ENCODE measurements around the gene CKMT1B. TPM values are rescaled to one million over a fixed set of nuclear protein-coding genes. Genes with fewer than 3 reads are reported as not detected.
A peak's percentile ranks its signal among the peaks of the same experiment; 100 is the strongest.
"Not testable (repeated sequence)": the region's sequence is repeated elsewhere in the genome, so short reads cannot be mapped to it uniquely, and the experiment has no call there.

The CKMT1B gene
- total RNA-seq = 100 to 1,000 TPM; 105 to 242 (median 213) TPM
- long read RNA-seq, donor 1, transcript CKMT1B-207 (9 exons, 1,747 nt) = minor isoform, 16 of 102 reads
- long read RNA-seq, donor 1, transcript CKMT1B-201 (10 exons, 1,779 nt) = major isoform, 50 of 102 reads
- long read RNA-seq, donor 1, partial matches to known transcripts = 20 of 102 reads
- long read RNA-seq, donor 1, other reads (novel, unspliced or antisense) = 15 of 102 reads
- long read RNA-seq, donor 2, transcript CKMT1B-201 (10 exons, 1,779 nt) = major isoform, 201 of 268 reads
- long read RNA-seq, donor 2, transcript CKMT1B-207 (9 exons, 1,747 nt) = minor isoform, 21 of 268 reads
- long read RNA-seq, donor 2, partial matches to known transcripts = 6 of 268 reads
- long read RNA-seq, donor 2, other reads (novel, unspliced or antisense) = 40 of 268 reads

DNA sequence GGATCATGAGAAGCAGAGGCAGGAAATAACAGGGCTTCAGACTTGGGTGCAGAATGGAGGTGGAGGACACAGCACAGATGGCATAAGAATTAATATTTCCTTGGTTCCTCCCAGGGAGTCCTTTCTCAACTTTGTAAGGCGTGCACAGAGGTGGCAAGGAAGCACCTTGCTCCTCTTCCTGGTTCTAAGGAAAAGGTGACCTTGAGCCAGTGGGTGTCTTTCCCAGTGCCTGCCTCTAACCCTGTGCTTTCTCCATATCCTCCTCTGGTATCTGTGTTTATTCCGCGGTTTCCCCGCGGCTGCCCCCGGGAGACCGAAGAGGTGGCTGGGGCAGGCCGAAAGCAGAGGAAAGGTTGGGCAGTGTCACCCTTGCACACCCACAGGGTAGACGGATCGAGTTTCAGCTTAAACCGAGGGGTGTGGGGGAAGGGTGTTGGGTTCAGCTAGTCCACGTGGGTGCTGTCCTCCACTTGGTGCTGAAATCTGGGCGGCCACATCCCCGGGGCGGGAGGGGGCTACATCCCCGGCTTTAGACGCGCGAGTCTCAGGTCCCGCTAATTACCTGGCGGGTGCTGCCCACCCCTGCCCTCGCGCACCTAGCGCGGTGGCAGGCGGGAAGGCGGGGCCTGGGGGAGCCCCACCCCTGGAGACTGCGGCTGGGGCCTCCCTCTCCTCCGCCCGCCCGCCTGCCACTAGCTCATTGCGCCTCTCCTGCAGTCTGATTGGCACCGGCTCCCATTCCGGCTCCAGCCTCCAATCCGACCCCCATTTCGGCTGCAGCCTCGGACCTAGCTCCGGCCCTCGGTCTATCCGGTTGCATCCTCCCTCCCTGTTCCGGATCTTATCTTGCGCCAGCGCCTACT is at the start of gene CKMT1B:
Gene CKMT1B, plus strand, starts transcription at position 700 of the 863 bp plus-strand sequence. CDS start 192 bp downstream, outside the sequence.
- intact Hi-C loops (cut with DNase I, micrococcal nuclease); H3K36me3 ChIP-seq (ENCODE audit: low read depth); H3K4me3 ChIP-seq; DNase-seq; H3K4me1 ChIP-seq (ENCODE audit: low read depth); H3K9me3 ChIP-seq: not testable (repeated sequence)
- peak; percentile 82 for ATAC-seq

DNA sequence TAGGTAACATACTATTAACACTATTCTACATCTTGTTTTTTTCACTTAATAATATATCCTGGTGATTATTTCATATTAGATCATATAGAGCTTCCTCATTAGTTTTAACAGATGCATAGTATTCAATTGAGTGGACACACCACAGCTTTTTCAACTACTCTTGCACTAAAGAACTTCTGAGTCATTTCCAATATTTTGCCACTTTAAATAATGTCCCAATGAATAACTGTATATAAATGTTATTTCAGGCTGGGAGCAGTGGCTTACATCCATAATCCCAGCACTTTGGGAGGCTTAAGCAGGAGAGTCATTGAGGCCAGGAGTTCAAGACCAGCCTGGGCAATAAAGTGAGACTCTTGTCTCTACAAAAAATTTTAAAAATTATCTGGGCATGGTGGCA is 49.6 kb upstream of the CKMT1B start:
- TF ChIP-seq, protein P1, sequence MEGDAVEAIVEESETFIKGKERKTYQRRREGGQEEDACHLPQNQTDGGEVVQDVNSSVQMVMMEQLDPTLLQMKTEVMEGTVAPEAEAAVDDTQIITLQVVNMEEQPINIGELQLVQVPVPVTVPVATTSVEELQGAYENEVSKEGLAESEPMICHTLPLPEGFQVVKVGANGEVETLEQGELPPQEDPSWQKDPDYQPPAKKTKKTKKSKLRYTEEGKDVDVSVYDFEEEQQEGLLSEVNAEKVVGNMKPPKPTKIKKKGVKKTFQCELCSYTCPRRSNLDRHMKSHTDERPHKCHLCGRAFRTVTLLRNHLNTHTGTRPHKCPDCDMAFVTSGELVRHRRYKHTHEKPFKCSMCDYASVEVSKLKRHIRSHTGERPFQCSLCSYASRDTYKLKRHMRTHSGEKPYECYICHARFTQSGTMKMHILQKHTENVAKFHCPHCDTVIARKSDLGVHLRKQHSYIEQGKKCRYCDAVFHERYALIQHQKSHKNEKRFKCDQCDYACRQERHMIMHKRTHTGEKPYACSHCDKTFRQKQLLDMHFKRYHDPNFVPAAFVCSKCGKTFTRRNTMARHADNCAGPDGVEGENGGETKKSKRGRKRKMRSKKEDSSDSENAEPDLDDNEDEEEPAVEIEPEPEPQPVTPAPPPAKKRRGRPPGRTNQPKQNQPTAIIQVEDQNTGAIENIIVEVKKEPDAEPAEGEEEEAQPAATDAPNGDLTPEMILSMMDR (IDR thresholded peaks at IDR 0.05) = no peak
- no peak for ATAC-seq

DNA sequence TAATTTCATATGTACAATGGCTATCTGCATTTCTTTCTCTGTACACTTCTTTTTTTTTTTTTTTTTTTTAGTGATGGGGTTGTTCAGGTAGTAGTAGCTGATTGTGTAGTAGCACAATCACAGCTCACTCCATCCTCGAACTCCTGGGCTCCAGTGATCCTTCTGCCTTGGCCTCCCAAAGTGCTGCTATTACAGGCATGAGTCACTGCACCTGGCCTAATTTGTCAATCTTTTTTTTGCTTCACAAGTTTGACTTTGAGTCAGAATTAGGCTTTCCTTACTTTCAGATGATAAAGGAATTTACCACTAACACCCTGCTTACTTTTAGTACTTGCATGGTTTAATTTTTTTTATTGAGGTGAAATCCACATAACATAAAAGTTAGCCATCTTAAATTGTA is 48.4 kb upstream of the CKMT1B start:
- TF ChIP-seq, protein P1 (IDR thresholded peaks at IDR 0.05) = no peak
- Histone ChIP-seq H3K4me3 (no peak overlapping the region), H3K4me1 (ENCODE audit: low read depth) (no peaks in the 10 kb centered on the region), H3K36me3 (ENCODE audit: low read depth) (no peaks in the 10 kb centered on the region), H3K9me3 (no peaks in the 10 kb centered on the region)
- DNase-seq = no peak
- no peak for ATAC-seq
- intact Hi-C loops (cut with DNase I, micrococcal nuclease) = no loop called here

More for the DNA sequence above, 49.6 kb upstream of the CKMT1B start:
- no peak overlapping the region for H3K4me3 ChIP-seq
- no peaks in the 10 kb centered on the region for H3K9me3 ChIP-seq
- intact Hi-C loops (cut with DNase I, micrococcal nuclease) = no loop called here
- no peaks in the 10 kb centered on the region for H3K36me3 ChIP-seq (ENCODE audit: low read depth)
- H3K4me1 ChIP-seq (ENCODE audit: low read depth) = no peaks in the 10 kb centered on the region
- no peak for DNase-seq

DNA sequence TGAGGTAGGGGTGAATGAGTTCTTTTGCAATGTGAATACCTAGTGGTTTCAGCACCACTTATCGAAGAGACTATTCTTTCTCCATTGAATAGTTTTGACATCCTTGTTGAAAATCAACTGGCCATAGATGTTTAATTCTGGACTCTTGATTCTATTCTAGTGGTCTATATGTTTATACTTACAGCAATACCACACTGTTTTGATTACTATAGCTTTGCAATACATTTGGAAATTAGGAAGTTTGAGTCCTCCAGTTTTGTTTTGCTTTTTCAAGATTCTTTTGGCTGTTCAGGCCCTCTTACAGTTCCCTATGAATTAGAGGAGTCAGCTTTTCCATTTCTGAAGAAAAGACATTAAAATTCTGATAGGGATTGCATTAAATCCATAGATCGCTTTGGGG is 46.3 kb upstream of the CKMT1B start:
- TF ChIP-seq, protein P1 (IDR thresholded peaks at IDR 0.05) = no peak
- H3K4me3 ChIP-seq = no peak overlapping the region
- H3K36me3 ChIP-seq (ENCODE audit: low read depth) = no peaks in the 10 kb centered on the region
- H3K4me1 ChIP-seq (ENCODE audit: low read depth) = no peaks in the 10 kb centered on the region
- no peaks in the 10 kb centered on the region for H3K9me3 ChIP-seq
- no peak for ATAC-seq
- no peak for DNase-seq
- intact Hi-C loops (cut with DNase I, micrococcal nuclease) = no loop called here

DNA sequence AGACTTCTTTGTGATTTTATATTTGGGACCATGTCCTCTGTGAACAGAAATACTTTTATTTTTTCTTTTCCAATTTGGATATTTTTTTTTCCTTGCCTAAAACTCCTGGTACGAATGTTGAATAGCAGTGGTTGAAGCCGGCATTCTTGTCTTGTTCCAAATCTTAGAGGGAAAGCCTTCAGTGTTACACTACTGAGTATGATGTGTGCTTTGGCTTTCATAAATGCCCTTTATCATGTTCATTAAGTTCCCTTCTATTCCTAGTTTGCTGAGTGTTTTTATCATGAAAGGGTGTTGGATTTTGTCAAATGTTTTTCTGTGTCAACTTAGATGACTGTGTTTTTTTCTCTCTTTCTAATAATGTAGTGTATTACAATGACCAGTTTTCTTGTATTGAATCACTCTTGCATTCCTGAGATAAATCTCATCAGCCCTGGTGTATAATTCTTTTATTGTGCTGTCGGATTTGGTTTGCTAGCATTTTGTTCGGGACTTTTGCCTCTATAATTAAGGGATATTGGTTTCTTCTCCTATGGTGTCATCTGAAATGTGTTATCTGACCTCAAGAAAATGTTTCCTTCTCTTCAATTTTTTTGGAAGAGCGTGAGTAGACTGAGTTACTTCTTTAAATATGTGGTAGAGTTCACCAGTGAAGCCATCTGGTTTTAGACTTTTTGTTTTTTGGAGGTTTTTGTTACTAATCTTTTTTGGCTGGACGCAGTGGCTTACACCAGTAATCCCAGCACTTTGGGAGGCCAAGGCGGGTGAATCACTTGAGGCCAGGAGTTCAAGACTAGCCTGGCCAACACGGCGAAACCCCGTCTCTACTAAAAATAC is 43.1 kb upstream of the CKMT1B start:
- H3K4me1 ChIP-seq (ENCODE audit: low read depth) = no peaks in the 10 kb centered on the region
- DNase-seq (no peak), ATAC-seq (no peak)
- TF ChIP-seq, protein P1 (IDR thresholded peaks at IDR 0.05) = no peak
- no peak overlapping the region for H3K4me3 ChIP-seq
- intact Hi-C loops (cut with DNase I, micrococcal nuclease) = no loop called here
- H3K36me3 ChIP-seq (ENCODE audit: low read depth) = no peaks in the 10 kb centered on the region
- H3K9me3 ChIP-seq = no peaks in the 10 kb centered on the region
